Measurements from ENCODE around the gene SMG5.

SMG5 gene

GRCh38 chr1:156281693-156282478, 739 bp downstream of the SMG5 start:
- DNase-seq = no peak

- peak; percentile 11 to 19 for DNase-seq
Measured at GRCh38 chr1:156281281-156281680, 1.3 kb downstream of the SMG5 start.

GRCh38 chr1:156279837-156280236, 2.8 kb downstream of the SMG5 start:
- no peak for DNase-seq

- no peak for DNase-seq
Measured at GRCh38 chr1:156276966-156277381, 5.7 kb downstream of the SMG5 start.

- DNase-seq = no peak
Measured at GRCh38 chr1:156276532-156276931, 6.1 kb downstream of the SMG5 start.

GRCh38 chr1:156270314-156270713, 12.3 kb downstream of the SMG5 start:
- DNase-seq = no peak

GRCh38 chr1:156268336-156268735, 14.3 kb downstream of the SMG5 start:
- DNase-seq = no peak

GRCh38 chr1:156266051-156266450, 16.6 kb downstream of the SMG5 start:
- DNase-seq = no peak

GRCh38 chr1:156263288-156263655, 19.4 kb downstream of the SMG5 start:
- no peak for DNase-seq

- DNase-seq = no peak
Measured at GRCh38 chr1:156262461-156263287, 20.0 kb downstream of the SMG5 start.

- DNase-seq = no peak
Measured at GRCh38 chr1:156260896-156261295, 21.7 kb downstream of the SMG5 start.

- no peak for DNase-seq
Measured at GRCh38 chr1:156259805-156260204, 22.8 kb downstream of the SMG5 start.

- DNase-seq = no peak
Measured at GRCh38 chr1:156258859-156259258, 23.8 kb downstream of the SMG5 start.

- no peak for DNase-seq
Measured at GRCh38 chr1:156257711-156258110, 24.9 kb downstream of the SMG5 start.

- no peak for DNase-seq
Measured at GRCh38 chr1:156253634-156254033, 29.0 kb downstream of the SMG5 start.

GRCh38 chr1:156251527-156251926, 31.1 kb downstream of the SMG5 start:
- DNase-seq = no peak

- no peak for DNase-seq
Measured at GRCh38 chr1:156249593-156249992, 33.0 kb downstream of the SMG5 start.

- DNase-seq = no peak
Measured at GRCh38 chr1:156248323-156248683, 34.3 kb downstream of the SMG5 start.

- DNase-seq = no peak
Measured at GRCh38 chr1:156247460-156248322, 34.9 kb downstream of the SMG5 start, which contains the start of gene PAQR6. Gene PAQR6 (minus strand): TSS chr1:156248056. CDS start chr1:156246731, 1,325 bp downstream.

GRCh38 chr1:156246781-156247459, 35.7 kb downstream of the SMG5 start:
- DNase-seq = no peak

GRCh38 chr1:156246241-156246780, 36.3 kb downstream of the SMG5 start:
- no peak for DNase-seq

All from CD4-positive, alpha-beta T cell treated with Interleukin-1 beta for 1 hour (primary cell).